K562 (cell line): ENCODE results near the gene SLC5A3. TPM values are rescaled to one million over a fixed set of nuclear protein-coding genes. Genes with fewer than 3 reads are reported as not detected.

Experiments used
- ATAC-seq: fragments of 200-7000 bp; cut with Tn5 transposase; 3 replicates; pipeline ENCODE4 v1.9.1; 2020; ENCODE audit warnings: moderate library complexity
- BruUV-seq: library from RNA; stranded (reverse); fragments of 400-500 nt; replicated peaks from 2 replicates; lab custom pipeline; 2021; lab: Mats Ljungman, UMichigan
- CTCF ChIA-PET: fragments of 300-600 bp; formaldehyde crosslinking; extraction: SDS; loops from one replicate; lab custom pipeline; 2021; ENCODE audit warnings: low intra/inter-chr PET ratio; lab: Yijun Ruan, JAX
- POLR2A ChIA-PET: fragments of 300-600, 350-650 bp; sonication (Branson Sonifier 250); formaldehyde crosslinking; extraction: SDS; loops from one replicate; lab custom pipeline; 2021; ENCODE audit warnings: antibody characterized with exemption, inconsistent platforms; lab: Yijun Ruan, JAX
- DNase-seq, 4 experiments: peaks; one replicate each; pipeline versions ENCODE4 v3.0.0 to v3.0.0-alpha.2; 2011 to 2018; ENCODE audit warnings: low spot score in 3 of 4, mixed read lengths in 3 of 4; ENCODE audit errors: extremely low read depth in 1 of 4
- FAIRE-seq: peaks from 2 replicates; lab custom pipeline; 2011; peaks lifted over from hg19 to GRCh38; lab: Jason Lieb, UNC
- H2AFZ ChIP-seq: 2 replicates; pipeline ENCODE4 v1.6.0; 2011; ENCODE audit warnings: low read depth, low read length, control low read depth, inconsistent platforms
- H3K27ac ChIP-seq: fragments of 200-600 bp; 3 replicates; pipeline ENCODE4 v1.8.0; 2011; ENCODE audit warnings: low read depth, mild to moderate bottlenecking, control low read depth, inconsistent platforms, low read length, moderate library complexity, mixed read lengths; ENCODE audit errors: extremely low read depth
- H3K27me3 ChIP-seq, 2 experiments: fragments of 300-600 bp in 1 of 2; 2 replicates in 1 of 2; 3 replicates in 1 of 2; pipeline versions ENCODE4 v1.6.0 to v1.8.0; 2011; ENCODE audit warnings: inconsistent platforms in 2 of 2, low read length in 2 of 2, mild to moderate bottlenecking in 1 of 2, mixed read lengths in 1 of 2, moderate library complexity in 1 of 2; ENCODE audit not compliant: control insufficient read depth in 2 of 2, insufficient read depth in 2 of 2
- H3K36me3 ChIP-seq: fragments of 300-600 bp; 3 replicates; pipeline ENCODE4 v1.8.0; 2011; ENCODE audit warnings: mild to moderate bottlenecking, low read length, inconsistent platforms; ENCODE audit not compliant: control insufficient read depth, insufficient read depth
- H3K4me1 ChIP-seq, 2 experiments: fragments of 200-600 bp in 1 of 2; replicated peaks in 1 of 2; 2 replicates in 1 of 2; 3 replicates in 1 of 2; pipeline versions ENCODE4 v1.5.1 to v1.8.0; 2011; ENCODE audit warnings: inconsistent platforms in 2 of 2, low read length in 2 of 2, mild to moderate bottlenecking in 1 of 2, mixed read lengths in 1 of 2, moderate library complexity in 1 of 2; ENCODE audit not compliant: control insufficient read depth in 2 of 2, insufficient read depth in 2 of 2
- H3K4me2 ChIP-seq: 2 replicates; pipeline ENCODE4 v1.6.1; 2011; ENCODE audit warnings: low read length, control low read depth, inconsistent platforms, mixed read lengths; ENCODE audit not compliant: insufficient read depth
- H3K4me3 ChIP-seq: fragments of 200-600 bp; sonication (generic), shearing (Covaris generic); 2 replicates; pipeline ENCODE4 v1.5.1; 2016; ENCODE audit warnings: control low read depth, inconsistent platforms
- H3K79me2 ChIP-seq: fragments of 200-600 bp; 3 replicates; pipeline ENCODE4 v1.8.0; 2011; ENCODE audit warnings: low read length, inconsistent platforms; ENCODE audit not compliant: control insufficient read depth, insufficient read depth
- H3K9ac ChIP-seq, 2 experiments: 2 replicates each; pipeline versions ENCODE4 v1.6.0 to v1.6.1; 2011; ENCODE audit warnings: low read depth in 2 of 2, low read length in 2 of 2, control low read depth in 1 of 2, inconsistent platforms in 1 of 2, mild to moderate bottlenecking in 1 of 2, mixed read lengths in 1 of 2; ENCODE audit not compliant: insufficient read depth in 1 of 2
- H3K9me1 ChIP-seq: one replicate; pipeline ENCODE4 v1.6.0; 2011; ENCODE audit warnings: inconsistent platforms, mild to moderate bottlenecking, low read length, moderate library complexity; ENCODE audit not compliant: control insufficient read depth, insufficient read depth
- H3K9me3 ChIP-seq: replicated peaks from 2 replicates; pipeline ENCODE4 v1.5.1; 2011; ENCODE audit warnings: low read depth, low read length, inconsistent platforms; ENCODE audit not compliant: control insufficient read depth, insufficient read depth
- H4K20me1 ChIP-seq: replicated peaks from 2 replicates; pipeline ENCODE4 v1.6.1; 2011; ENCODE audit warnings: low read length, inconsistent platforms, mixed read lengths; ENCODE audit not compliant: control insufficient read depth, insufficient read depth
- CBX2 ChIP-seq: fragments of 200-600 bp; sonication (generic); IDR thresholded peaks from one replicate; pipeline ENCODE4 v1.6.1; 2012; ENCODE audit warnings: mild to moderate bottlenecking, low read length, inconsistent platforms; ENCODE audit not compliant: insufficient read depth, poor library complexity, severe bottlenecking
- HDAC1 ChIP-seq, 2 experiments: fragments of 450-650 bp; IDR thresholded peaks; 2 replicates each; pipeline ENCODE4 v1.6.1; 2016 to 2017; ENCODE audit warnings: inconsistent platforms in 1 of 2, mild to moderate bottlenecking in 1 of 2, moderate library complexity in 1 of 2
- HDAC2 ChIP-seq: fragments of 450-650 bp; IDR thresholded peaks from 2 replicates; pipeline ENCODE4 v1.6.1; 2016; ENCODE audit warnings: mild to moderate bottlenecking
- HNRNPK ChIP-seq: fragments of 200-400 bp; formaldehyde crosslinking; IDR thresholded peaks from one replicate; pipeline ENCODE4 v1.6.1; 2018; ENCODE audit warnings: mild to moderate bottlenecking, low read depth, low read length; ENCODE audit not compliant: poor library complexity, severe bottlenecking
- ILK ChIP-seq: fragments of 450-650 bp; IDR thresholded peaks from 2 replicates; pipeline ENCODE4 v1.6.1; 2016; ENCODE audit warnings: missing genetic modification characterization, low read depth, mild to moderate bottlenecking, missing compliant biosample characterization, moderate library complexity, borderline replicate concordance
- MAFK ChIP-seq: IDR thresholded peaks from 2 replicates; pipeline ENCODE4 v1.6.1; 2011; ENCODE audit warnings: low read length, improper control_type of control experiment
- MEF2A ChIP-seq: IDR thresholded peaks from 2 replicates; pipeline ENCODE4 v1.6.1; 2011; ENCODE audit warnings: low read depth, mild to moderate bottlenecking, low read length, moderate library complexity; ENCODE audit not compliant: control insufficient read depth
- MTF1 ChIP-seq: fragments of 250-450 bp; sonication (Bioruptor Pico); IDR thresholded peaks from 2 replicates; pipeline ENCODE4 v1.9.0; 2021; ENCODE audit warnings: moderate library complexity, mild to moderate bottlenecking, inconsistent platforms, borderline replicate concordance
- NR4A1 ChIP-seq, 2 experiments: fragments of 250-450 bp in 1 of 2; fragments of 450-650 bp in 1 of 2; sonication (Bioruptor Pico) in 1 of 2; IDR thresholded peaks; 2 replicates each; pipeline versions ENCODE4 v1.4.0 to v1.6.1; 2016 to 2020; ENCODE audit warnings: mild to moderate bottlenecking in 2 of 2, missing compliant biosample characterization in 1 of 2, missing genetic modification characterization in 1 of 2, moderate library complexity in 1 of 2
- PRPF4 ChIP-seq: fragments of 200-400 bp; formaldehyde crosslinking; IDR thresholded peaks from one replicate; pipeline ENCODE4 v1.6.1; 2017; ENCODE audit warnings: low read length, low read depth, mild to moderate bottlenecking; ENCODE audit not compliant: insufficient read depth, poor library complexity, severe bottlenecking
- ZNF253 ChIP-seq: fragments of 250-450 bp; sonication (Bioruptor Pico); conservative IDR thresholded peaks from 2 replicates; pipeline ENCODE4 v1.6.1; 2021; ENCODE audit warnings: mild to moderate bottlenecking
- ZNF583 ChIP-seq: fragments of 250-450 bp; sonication (Bioruptor Pico); IDR thresholded peaks from 2 replicates; pipeline ENCODE4 v1.4.0; 2020
- WGBS: fragments of 100-300 bp; shearing (Covaris generic); methylation state at CpG from one replicate; pipeline ENCODE4 v1.1.6; 2016; ENCODE audit warnings: low coverage, mixed read lengths; ENCODE audit not compliant: insufficient coverage; ENCODE audit errors: missing lambda C conversion rate; 5-methylcytosine and 5-hydroxymethylcytosine counted together
- in situ Hi-C: fragments of 300-500 bp; cut with MboI; formaldehyde crosslinking; loops from 4 replicates; pipeline ENCODE4 v1.15.0; 2018; ENCODE audit warnings: inconsistent platforms, mixed read lengths
- intact Hi-C: fragments of 100-400 bp; cut with micrococcal nuclease; formaldehyde crosslinking; loops from 2 replicates; pipeline ENCODE4 v1.14.2; 2022
- polyA plus RNA-seq, 8 experiments: library from polyadenylated mRNA; depleted of rRNA in 4 of 8; stranded (reverse) in 5 of 8; unstranded in 3 of 8; fragments of >200 nt; fragmentation: Nextera tagmentation in 2 of 8; fragmentation: Illumina TruSeq in 1 of 8; extraction: Ambion mirVana in 2 of 8; extraction: Trizol in 1 of 8; gene quantifications; 2 replicates each; pipeline versions ENCODE4 v1.2.1 to v1.2.3, GENCODE V29; 2011 to 2014; ENCODE audit warnings: inconsistent platforms in 1 of 8, missing spikeins in 1 of 8
- total RNA-seq, 7 experiments: library from RNA; depleted of rRNA in 6 of 7; stranded (reverse); fragments of >200 nt in 6 of 7; fragmentation: Illumina TruSeq in 2 of 7; extraction: Trizol in 2 of 7; gene quantifications; 2 replicates each; pipeline versions ENCODE4 v1.2.1 to v1.2.3, GENCODE V29; 2011 to 2021; ENCODE audit warnings: low replicate concordance in 1 of 7
- TF ChIP-seq, protein P1 (sequence below): sonication (generic); formaldehyde crosslinking; IDR thresholded peaks from 2 replicates; pipeline ENCODE4 v1.8.1; 2023; ENCODE audit warnings: mild to moderate bottlenecking, missing genetic modification reagents
- TF ChIP-seq, protein P2 (sequence below): sonication (generic); formaldehyde crosslinking; IDR thresholded peaks from 2 replicates; pipeline ENCODE4 v1.8.1; 2023; ENCODE audit warnings: mild to moderate bottlenecking, missing genetic modification reagents

SLC5A3 gene
- total and polyA plus RNA-seq, 9 of the 15 experiments (the other 6 are each of a cell fraction or from before 2014, with no cell fraction given), result 2.9 to 20.6 (median 9.0) TPM

DNA sequence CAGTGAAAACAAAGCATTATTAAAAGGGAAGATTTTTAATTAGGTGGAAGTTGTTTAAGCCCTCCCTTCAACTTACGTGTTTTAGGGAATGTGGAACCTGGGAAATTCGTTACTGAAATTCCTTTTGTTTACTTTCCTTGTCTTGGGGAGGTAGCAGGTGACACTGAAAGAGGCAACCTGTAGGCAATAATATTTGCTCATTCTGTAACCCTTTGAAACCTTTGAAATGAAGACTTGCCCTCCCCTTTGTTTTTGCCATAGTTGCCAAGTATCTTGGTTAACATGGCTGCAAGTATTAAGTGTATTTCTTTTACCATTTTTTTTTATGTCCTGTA lies 1.7 kb downstream of the SLC5A3 start (continued):
- TF ChIP-seq, protein P1, sequence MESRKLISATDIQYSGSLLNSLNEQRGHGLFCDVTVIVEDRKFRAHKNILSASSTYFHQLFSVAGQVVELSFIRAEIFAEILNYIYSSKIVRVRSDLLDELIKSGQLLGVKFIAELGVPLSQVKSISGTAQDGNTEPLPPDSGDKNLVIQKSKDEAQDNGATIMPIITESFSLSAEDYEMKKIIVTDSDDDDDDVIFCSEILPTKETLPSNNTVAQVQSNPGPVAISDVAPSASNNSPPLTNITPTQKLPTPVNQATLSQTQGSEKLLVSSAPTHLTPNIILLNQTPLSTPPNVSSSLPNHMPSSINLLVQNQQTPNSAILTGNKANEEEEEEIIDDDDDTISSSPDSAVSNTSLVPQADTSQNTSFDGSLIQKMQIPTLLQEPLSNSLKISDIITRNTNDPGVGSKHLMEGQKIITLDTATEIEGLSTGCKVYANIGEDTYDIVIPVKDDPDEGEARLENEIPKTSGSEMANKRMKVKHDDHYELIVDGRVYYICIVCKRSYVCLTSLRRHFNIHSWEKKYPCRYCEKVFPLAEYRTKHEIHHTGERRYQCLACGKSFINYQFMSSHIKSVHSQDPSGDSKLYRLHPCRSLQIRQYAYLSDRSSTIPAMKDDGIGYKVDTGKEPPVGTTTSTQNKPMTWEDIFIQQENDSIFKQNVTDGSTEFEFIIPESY (CRISPR knock-in tag), result no peak

DNA sequence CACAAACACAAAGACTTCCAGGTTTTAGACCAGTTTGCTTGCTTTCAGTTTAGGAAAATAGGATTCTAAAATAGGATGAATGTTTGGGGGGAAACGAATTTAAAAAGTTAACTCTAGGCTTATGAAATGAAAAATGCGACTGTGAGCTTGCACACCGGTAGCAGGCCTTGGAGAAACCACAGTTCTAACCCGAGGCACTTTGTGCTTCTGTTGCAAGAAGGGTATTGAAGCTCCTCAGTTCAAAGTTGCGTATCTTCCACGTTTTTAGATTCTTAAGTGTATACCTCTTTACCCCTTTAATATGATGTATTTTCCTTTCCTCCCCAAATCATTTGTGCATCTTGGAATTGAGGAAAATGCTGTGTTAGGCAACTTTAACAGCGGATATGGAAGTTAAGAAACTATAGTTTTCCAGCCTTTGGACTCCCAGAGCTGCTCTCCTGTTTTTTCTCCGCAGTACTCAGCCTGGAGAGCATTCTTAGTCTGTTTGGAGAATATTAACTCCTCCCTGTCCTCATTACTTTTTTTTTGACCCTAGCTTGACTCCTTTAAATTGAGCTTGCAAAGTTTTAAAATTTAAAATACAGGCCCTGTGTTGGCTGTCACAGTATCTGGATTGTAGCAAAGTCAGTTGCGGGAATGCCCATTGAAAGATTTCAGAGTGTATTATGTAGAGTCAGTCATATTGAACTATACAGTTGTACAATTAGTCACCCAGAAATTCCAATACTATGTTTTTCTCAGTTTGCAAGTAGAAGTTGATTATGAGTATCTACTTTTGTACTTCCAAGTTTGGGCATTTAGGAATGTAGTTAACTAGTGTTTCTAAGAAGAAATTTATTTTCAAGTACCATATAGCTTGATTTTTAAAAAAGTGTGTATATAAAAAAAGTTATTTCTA lies 2.6 kb downstream of the SLC5A3 start:
- in situ Hi-C loops (no loop called here), intact Hi-C loops (loop anchor here (10.0 kb wide), 1 partner anchor 129 kb away; no protein-coding TSS in a partner anchor)
- no peaks in the 10 kb centered on the region for H3K9me1 ChIP-seq
- H3K79me2 ChIP-seq, result peaks cover 69% of the 10 kb centered on the region
- peak overlapping the region in 1 of 2 experiments; percentile 16; a peak in 1 of 4 replicates for H3K9ac ChIP-seq
- no TSS peak for BruUV-seq
- ChIA-PET POLR2A (interaction anchor here (0.6 to 5.3 kb wide), 5 partner anchors 10 to 376 kb away, joined by 3 to 33 read pairs (median 3); no protein-coding TSS in a partner anchor), CTCF (interaction anchor here (0.7 kb wide), 1 partner anchor 55 kb away, joined by 3 read pairs; no protein-coding TSS in a partner anchor)
- no peak overlapping the region for H2AFZ ChIP-seq
- H3K4me3 ChIP-seq, result no peak overlapping the region
- H3K4me1 ChIP-seq, result peaks cover 9 to 40% of the 10 kb centered on the region in 2 experiments; a peak in 4 of 5 replicates
- H3K27ac ChIP-seq, result no peak overlapping the region
- H3K9me3 ChIP-seq, result no peaks in the 10 kb centered on the region
- WGBS, result 72% methylated on average over 9 of the region's 9 CpGs
- peaks cover 8% of the 10 kb centered on the region; the same call in 1 of the 2 replicates for H4K20me1 ChIP-seq
- H3K27me3 ChIP-seq, result no peaks in the 10 kb centered on the region
- peaks cover 52% of the 10 kb centered on the region for H3K36me3 ChIP-seq
- no peak for ATAC-seq
- H3K4me2 ChIP-seq, result 0 out of 2 replicates have a peak overlapping the region, but pooled peaks have one; percentile 4
- no peak for FAIRE-seq
- peak in 1 of 4 experiments; percentile 22 for DNase-seq
- TF ChIP-seq ZNF253 (CRISPR knock-in tag) (no peak), MTF1 (no peak), HDAC2 (no peak), MAFK (no peak), ILK (tag) (no peak), CBX2 (no peak), NR4A1 (CRISPR knock-in tag; IDR thresholded peaks at IDR 0.05) (no peak), NR4A1 (tag; IDR thresholded peaks at IDR 0.05) (no peak), HNRNPK (no peak), MEF2A (no peak), ZNF583 (CRISPR knock-in tag) (no peak), HDAC1 (IDR thresholded peaks at IDR 0.05) (no peak), PRPF4 (no peak)
- TF ChIP-seq, protein P2, sequence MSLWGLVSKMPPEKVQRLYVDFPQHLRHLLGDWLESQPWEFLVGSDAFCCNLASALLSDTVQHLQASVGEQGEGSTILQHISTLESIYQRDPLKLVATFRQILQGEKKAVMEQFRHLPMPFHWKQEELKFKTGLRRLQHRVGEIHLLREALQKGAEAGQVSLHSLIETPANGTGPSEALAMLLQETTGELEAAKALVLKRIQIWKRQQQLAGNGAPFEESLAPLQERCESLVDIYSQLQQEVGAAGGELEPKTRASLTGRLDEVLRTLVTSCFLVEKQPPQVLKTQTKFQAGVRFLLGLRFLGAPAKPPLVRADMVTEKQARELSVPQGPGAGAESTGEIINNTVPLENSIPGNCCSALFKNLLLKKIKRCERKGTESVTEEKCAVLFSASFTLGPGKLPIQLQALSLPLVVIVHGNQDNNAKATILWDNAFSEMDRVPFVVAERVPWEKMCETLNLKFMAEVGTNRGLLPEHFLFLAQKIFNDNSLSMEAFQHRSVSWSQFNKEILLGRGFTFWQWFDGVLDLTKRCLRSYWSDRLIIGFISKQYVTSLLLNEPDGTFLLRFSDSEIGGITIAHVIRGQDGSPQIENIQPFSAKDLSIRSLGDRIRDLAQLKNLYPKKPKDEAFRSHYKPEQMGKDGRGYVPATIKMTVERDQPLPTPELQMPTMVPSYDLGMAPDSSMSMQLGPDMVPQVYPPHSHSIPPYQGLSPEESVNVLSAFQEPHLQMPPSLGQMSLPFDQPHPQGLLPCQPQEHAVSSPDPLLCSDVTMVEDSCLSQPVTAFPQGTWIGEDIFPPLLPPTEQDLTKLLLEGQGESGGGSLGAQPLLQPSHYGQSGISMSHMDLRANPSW, result no peak
